GM15510 (cell line): ENCODE measurements around the gene DCAF15.

Experiments used
- POLR2A ChIP-seq: IDR thresholded peaks from 3 replicates; pipeline ENCODE4 v1.6.1; 2011; ENCODE audit warnings: borderline replicate concordance; ENCODE audit not compliant: insufficient read length; ENCODE audit errors: extremely low read depth

Gene DCAF15

DNA sequence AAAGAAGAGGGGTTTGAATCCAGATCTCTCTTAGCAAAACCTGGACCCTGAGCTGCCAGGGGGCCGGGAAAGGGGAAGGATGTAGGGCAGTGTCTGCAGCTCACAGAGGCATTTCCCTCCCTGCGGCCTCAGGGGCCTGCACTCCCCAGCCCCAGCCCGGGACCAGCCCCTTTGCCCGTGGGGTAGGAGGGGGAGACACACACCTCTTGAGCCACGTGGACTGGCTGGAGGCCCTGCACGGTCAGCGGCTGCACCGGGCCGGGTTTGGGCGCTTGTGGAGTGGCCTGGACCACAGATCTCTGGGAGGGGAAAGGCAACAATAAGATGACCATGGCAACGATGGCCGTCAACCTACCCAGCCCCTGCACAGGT lies 26.9 kb downstream of the DCAF15 start:
- no peak for TF ChIP-seq POLR2A

DNA sequence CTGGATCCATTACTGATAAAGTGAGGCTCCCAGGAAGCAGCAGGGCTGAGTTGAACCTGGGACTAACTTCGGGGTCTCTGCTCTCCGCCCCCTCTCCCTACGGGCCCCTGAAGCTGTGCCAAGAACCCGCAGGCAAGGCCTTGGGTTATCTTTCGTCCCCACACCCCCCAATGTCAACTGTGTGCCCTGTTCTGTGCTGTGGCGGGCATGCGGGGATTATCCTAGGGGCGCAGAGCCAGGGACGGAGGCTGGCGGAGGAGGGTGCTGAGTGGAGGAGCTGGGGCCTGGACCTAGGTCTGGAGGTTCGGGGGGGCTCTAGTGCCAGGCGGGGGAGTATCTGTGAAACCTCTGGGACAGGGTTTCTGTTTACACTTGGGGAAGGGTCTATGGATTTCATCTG lies 27.4 kb downstream of the DCAF15 start:
- no peak for TF ChIP-seq POLR2A

DNA sequence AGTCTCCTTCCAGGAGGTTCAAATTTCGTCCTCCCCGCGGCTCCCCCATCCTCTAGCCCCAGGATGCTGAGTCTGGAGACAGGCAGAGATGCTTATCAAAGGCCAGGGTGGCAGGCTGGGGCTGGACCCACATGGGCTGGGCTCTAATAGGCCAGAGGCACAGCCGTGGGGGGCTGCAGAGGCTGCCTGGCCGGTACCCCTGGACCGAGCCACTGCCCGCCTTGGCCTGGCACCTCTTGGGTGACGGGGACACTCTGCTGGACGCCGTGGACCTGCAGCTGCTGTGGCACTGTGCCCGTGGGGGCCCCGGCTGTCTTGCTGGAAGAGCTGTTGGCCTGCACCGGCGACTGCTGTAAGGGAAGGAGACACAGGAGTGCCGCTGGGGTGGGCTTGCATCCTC lies 28.0 kb downstream of the DCAF15 start:
- no peak for TF ChIP-seq POLR2A

DNA sequence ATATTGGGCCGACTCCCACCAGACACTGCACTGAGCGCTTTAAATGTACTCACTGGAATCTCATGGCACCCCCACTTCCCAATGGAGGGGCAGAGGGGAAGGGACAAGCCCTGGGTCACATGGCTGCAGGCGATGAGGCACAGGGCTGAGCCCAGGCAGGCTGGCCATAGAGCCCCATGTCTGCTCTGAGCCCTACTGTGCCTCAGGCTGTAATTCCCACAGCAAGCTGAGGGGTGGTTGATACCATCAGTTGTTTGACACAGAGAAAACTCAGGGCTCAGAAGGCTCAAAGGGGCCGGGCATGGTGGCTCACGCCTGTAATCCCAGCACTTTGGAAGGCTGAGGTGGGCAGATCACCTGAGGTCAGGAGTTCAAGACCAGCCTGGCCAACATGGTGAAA lies 28.7 kb downstream of the DCAF15 start:
- no peak for TF ChIP-seq POLR2A

DNA sequence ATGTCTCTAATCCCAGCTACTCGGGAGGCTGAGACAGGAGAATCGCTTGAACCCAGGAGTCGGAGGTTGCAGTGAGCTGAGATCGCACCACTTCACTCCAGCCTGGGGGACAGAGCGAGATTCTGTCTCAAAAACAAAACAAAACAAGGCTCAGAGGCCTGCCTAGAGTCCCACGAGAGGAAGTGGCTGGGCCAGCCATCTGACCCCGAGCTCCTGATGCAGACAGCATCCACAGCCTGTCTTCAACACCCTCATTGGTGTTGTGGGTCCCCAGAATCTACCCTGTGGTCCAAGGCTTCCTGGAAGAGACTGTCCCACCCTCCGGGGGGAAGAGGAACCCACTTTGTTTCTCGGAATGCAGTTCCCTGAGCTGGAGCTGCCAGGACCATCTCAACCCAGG lies 29.2 kb downstream of the DCAF15 start:
- TF ChIP-seq POLR2A, result no peak

DNA sequence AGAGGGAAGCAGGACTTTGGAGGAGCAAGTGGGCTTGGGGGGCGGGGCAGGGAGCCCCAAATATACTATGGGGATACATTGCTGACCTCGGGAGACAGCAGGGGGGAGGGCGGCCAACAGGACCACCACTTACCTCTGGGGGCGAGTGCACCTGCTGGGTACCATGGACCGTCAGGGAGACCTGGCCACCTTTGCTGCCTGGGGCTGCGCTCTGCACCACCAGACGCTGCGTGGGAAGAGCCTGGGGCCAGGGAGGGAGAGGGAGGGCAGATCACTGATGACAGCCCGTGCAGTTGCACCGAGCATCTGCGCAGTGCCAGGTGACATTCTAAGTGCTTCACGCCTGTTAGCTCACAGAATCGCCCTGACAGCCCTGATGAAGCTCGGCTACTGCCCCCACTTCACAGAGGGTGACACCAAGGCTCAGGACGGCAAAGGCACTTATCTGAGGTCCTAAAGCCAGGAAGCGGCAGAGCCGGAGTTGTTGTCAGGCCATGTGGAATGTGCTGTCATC lies 29.7 kb downstream of the DCAF15 start:
- no peak for TF ChIP-seq POLR2A

DNA sequence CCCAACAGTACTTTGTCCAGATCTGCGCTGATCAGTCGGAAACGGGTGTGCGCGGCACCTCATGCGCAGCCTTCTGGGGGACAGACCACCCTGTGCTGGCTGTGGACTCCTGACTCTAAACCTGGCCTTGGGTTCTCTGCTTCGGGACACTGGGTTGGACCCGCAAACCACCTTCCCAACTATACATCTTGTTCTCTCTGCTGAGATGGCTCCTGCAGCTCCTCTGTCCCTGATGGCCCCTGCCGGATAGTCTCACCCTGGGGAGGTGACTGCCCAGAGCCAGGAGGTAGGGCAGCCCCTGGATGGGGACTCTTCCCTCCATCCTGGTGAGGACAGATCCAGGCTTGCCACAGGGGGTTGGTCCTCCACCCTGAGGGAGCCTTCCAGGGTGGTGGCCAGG lies 30.5 kb downstream of the DCAF15 start:
- no peak for TF ChIP-seq POLR2A

DNA sequence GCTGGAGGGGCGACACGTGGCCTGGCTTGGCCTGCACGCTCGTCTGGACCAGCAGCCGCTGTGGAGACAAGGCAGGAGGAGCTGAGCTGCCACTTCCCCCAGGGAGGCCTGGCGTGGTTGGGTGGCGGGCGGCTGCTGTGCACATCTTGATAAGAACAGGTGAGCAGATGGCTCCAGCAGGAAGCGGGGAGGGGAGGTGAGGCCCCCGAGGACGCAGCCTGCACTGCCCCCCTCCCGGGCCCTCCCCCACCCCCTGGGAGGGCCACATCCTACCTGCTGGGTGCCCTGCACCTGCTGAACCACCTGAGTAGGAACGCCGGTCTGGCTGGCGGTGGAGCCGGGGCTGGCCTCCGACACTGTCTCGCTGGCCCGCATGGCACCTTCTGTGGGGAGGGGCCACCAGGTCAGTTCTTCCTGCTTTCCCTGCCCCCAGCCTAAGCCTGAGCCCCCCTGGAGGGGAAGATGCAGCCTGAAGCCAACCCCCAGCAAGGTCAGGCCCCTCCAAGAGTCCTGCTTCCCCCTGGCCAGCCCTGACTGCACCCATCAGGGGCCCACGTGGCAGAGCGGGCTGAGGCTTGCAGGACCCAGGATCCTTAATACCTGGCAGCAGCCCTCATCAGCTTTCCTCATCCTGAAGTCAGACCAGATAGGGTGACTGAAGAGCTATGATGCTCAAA lies 31.0 kb downstream of the DCAF15 start:
- no peak for TF ChIP-seq POLR2A

DNA sequence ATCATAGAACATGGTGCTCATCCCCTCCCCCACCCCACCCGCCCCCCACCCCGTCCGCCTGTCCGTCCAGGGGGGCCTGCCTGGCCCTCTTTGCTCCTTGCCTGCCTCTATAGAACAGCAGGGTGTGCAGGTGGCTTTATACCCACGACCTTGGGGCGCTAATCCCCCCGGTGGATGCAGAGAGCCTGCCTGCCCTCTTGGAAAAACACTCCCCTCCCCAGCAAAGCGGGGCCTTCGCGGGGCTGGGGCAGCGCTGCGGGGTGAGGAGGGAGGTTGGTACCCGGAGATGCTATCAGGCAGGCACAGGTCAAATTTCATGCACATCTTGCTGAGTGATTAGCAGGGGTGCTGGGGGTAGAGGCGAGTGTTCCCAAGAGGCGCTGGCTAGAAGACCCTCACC lies 31.9 kb downstream of the DCAF15 start:
- TF ChIP-seq POLR2A, result no peak

DNA sequence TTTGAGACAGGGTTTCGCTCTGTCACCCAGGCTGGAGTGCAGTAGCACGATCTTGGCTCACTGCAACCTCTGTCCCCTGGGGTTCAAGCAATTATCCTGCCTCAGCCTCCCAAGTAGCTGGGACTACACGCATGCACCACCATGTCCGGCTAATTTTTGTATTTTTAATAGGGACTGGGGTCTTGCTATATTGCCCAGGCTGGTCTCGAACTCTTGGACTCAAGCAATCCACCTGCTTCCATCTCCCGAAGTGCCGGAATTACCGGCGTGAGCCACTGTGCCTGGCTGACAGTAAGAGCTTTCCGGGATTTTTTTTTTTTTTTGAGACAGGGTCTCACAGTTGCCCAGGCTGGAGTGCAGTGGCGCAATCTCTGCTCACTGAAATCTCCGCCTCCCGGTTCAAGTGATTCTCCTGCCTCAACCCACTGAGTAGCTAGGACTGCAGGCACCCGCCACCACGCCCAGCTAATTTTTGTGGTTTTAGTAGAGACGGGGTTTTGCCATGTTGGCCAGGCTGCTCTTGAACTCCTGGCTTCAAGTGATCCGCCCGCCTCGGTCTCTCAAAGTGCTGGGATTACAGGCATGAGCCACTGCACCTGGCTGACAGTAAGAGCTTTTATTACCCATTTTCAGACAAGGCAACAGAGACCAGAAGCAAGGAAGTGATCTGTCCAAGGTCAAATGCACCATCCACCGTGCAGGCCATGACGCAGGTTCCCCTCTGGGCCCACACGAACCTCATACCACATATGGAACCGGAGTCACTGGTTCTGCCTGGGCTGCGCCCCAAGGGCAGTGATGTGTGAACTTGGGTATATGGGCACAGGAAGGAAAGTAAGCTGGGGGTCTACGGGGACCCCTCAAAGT lies 32.8 kb downstream of the DCAF15 start:
- no peak for TF ChIP-seq POLR2A

DNA sequence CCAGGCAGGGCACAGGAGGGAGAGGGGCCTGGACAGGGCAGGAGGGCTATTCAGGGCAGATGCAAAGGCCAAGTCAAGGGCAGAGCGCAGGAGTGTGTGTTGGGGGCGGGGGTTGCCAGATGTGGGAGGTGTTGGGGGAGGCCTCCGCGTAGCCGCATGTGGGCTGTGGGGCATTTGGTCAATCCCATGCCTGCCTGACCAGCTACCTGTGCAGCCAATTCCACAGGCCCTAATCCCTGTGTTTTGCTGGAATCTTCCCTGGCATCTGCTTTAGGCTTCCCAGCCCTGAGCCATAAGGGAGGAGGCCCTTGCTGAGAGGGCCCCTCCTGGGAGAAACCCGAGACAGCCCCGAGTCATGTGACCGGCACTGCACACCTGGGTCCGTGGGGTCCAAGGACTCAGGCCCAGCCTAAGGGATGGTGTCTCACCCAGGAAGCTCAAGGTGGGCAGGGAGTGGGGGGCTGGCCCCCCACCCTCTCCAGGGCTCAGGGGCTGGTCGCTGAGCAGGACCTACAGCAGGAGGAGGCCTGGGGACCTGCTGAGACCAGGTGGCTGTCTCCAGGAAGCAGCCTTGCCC lies 33.5 kb downstream of the DCAF15 start:
- no peak for TF ChIP-seq POLR2A

DNA sequence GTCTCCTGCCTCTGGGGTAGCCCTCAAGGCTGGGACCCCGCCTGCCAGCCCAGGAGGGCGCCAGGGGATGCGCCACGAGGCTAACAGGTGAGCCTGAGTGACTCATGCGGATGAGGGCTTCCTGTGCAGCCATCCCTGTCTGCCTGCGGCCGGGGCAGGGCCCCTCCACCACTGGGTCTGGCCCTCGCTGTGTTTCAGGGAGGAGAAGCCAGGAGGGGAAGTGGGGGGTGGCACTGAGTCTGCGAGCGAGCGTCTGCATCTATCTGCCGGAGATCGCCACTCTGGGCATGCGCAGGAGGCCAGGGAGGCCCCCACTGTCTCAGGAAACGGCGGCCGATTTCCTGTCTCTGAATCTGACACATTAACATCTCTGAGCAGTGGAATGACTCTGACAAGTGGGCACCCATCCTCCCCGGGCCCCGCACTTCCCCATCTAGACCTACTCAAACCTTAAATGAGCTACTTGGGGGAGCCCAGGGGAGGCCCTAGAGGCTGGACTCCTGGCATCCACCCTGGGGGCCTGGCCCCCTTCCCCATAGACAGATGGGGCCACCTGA lies 34.1 kb downstream of the DCAF15 start:
- peak; percentile 74 for TF ChIP-seq POLR2A

DNA sequence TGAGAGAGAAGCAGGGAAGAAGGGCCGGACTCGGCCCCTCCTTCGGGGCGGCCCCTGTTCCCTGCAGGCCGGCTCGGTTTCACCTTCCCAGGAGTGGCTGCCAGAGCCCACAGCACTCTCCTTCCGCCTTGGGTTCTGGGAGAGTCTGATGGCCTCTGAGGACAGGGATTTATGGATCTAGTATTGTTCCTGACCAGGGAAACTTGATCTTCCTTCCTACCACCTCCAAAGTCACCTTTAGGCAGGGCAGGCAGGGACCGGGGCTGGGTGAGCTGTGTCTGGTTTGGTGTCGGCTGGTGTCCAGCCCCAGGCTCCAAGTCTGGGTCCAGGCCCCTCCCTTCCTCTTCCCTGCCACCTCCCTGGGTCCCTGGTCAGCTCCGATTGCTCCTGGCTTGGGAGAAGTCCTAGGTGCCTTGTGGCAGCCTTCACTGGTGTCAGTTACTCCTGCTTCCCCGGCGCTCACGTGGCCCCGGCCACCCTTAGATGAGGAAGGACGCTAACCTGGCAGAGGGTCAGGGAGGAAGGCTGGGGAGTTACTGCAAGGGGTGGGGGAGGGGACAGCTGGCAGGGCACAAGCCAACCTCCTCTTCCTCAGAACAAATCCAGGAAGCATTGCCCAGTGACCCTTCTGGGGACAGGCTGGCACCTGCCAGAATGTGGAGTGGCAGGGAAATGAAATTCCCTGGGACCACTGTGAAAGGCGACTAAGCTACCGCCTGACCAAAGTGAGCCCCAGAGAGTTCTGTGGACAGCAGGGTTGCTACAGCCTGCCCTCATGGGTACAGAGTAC lies 35.0 kb downstream of the DCAF15 start:
- no peak for TF ChIP-seq POLR2A

DNA sequence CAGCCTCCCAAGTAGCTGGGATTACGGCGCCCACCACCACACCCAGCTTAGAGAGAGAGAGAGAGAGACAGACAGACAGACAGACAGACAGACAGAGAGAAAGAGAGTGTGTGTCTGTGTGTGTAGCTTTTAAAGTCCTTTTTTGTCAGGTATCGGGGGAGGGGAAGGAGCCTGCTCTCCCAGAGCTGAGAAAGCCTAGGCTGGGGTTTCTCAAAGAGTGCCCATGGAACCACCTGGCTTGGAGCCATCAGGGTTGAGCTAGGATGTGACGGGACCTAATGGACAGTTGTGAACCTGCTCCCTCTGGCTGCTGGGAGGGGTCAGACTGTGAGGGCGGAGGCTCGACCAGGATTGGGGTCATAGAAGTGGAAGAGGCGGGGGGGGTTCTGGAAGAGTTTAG lies 37.2 kb downstream of the DCAF15 start:
- no peak for TF ChIP-seq POLR2A
